ENCODE results near the gene UNC13B. TPM values are rescaled to one million over a fixed set of nuclear protein-coding genes. Genes with fewer than 3 reads are reported as not detected.

The UNC13B gene
- polyA plus RNA-seq, 1 experiment: 13.2 TPM

GRCh38 chr9:35350827-35351549 lies 189.2 kb downstream of the UNC13B start:
- Histone ChIP-seq H3K4me3 (ENCODE audit: low read depth, low read length) (no peak overlapping the region), H3K27me3 (ENCODE audit: control insufficient read depth, insufficient read depth, low read length) (no peaks in the 10 kb centered on the region), H3K36me3 (ENCODE audit: control insufficient read depth, insufficient read depth, low read length) (no peaks in the 10 kb centered on the region)
- no peak for TF ChIP-seq CTCF (IDR thresholded peaks at IDR 0.05; ENCODE audit: insufficient read depth, low read depth, low read length)
- POLR2A ChIA-PET: no interaction called here
- CTCF ChIA-PET: interaction anchor here (1.7 kb wide), 1 partner anchor 10 kb away, joined by 5 read pairs; no protein-coding TSS in a partner anchor
- peak; percentile 75 for DNase-seq (ENCODE audit: low read depth)

GRCh38 chr9:35353731-35354365 lies 192.0 kb downstream of the UNC13B start:
- no peak for TF ChIP-seq CTCF (IDR thresholded peaks at IDR 0.05; ENCODE audit: insufficient read depth, low read depth, low read length)
- H3K36me3 ChIP-seq (ENCODE audit: control insufficient read depth, insufficient read depth, low read length): no peaks in the 10 kb centered on the region
- peak; percentile 65 for DNase-seq (ENCODE audit: low read depth)
- no peak overlapping the region for H3K4me3 ChIP-seq (ENCODE audit: low read depth, low read length)
- CTCF ChIA-PET: interaction anchor here (1.3 to 1.7 kb wide), 2 partner anchors 14 to 19 kb away, joined by 4 to 5 read pairs; no protein-coding TSS in a partner anchor
- POLR2A ChIA-PET: interaction anchor here (0.5 to 0.6 kb wide), 3 partner anchors 242 to 1776 kb away, joined by 3 to 9 read pairs (median 3); no protein-coding TSS in a partner anchor
- no peaks in the 10 kb centered on the region for H3K27me3 ChIP-seq (ENCODE audit: control insufficient read depth, insufficient read depth, low read length)

- POLR2A ChIA-PET: no interaction called here
- CTCF ChIA-PET: interaction anchor here (0.9 kb wide), 1 partner anchor 15 kb away, joined by 3 read pairs; no protein-coding TSS in a partner anchor
- Histone ChIP-seq H3K27me3 (ENCODE audit: control insufficient read depth, insufficient read depth, low read length) (no peaks in the 10 kb centered on the region), H3K36me3 (ENCODE audit: control insufficient read depth, insufficient read depth, low read length) (no peaks in the 10 kb centered on the region), H3K4me3 (ENCODE audit: low read depth, low read length) (no peak overlapping the region)
- no peak for TF ChIP-seq CTCF (IDR thresholded peaks at IDR 0.05; ENCODE audit: insufficient read depth, low read depth, low read length)
- no peak for DNase-seq (ENCODE audit: low read depth)
Measured at GRCh38 chr9:35355939-35356338, 194.1 kb downstream of the UNC13B start.

- TF ChIP-seq CTCF (IDR thresholded peaks at IDR 0.05; ENCODE audit: insufficient read depth, low read depth, low read length): no peak
- Histone ChIP-seq H3K4me3 (ENCODE audit: low read depth, low read length) (no peak overlapping the region), H3K36me3 (ENCODE audit: control insufficient read depth, insufficient read depth, low read length) (no peaks in the 10 kb centered on the region), H3K27me3 (ENCODE audit: control insufficient read depth, insufficient read depth, low read length) (no peaks in the 10 kb centered on the region)
- CTCF ChIA-PET: interaction anchor here (0.6 kb wide), 1 partner anchor 10 kb away, joined by 3 read pairs; no protein-coding TSS in a partner anchor
- POLR2A ChIA-PET: no interaction called here
- DNase-seq (ENCODE audit: low read depth): no peak
Measured at GRCh38 chr9:35357116-35357515, 195.3 kb downstream of the UNC13B start.

GRCh38 chr9:35357826-35358225 lies 196.0 kb downstream of the UNC13B start:
- no peak for TF ChIP-seq CTCF (IDR thresholded peaks at IDR 0.05; ENCODE audit: insufficient read depth, low read depth, low read length)
- DNase-seq (ENCODE audit: low read depth): no peak
- Histone ChIP-seq H3K4me3 (ENCODE audit: low read depth, low read length) (no peak overlapping the region), H3K36me3 (ENCODE audit: control insufficient read depth, insufficient read depth, low read length) (no peaks in the 10 kb centered on the region), H3K27me3 (ENCODE audit: control insufficient read depth, insufficient read depth, low read length) (no peaks in the 10 kb centered on the region)
- POLR2A ChIA-PET: no interaction called here
- CTCF ChIA-PET: no interaction called here

Measured in BJ (cell line).